ENCODE measurements around the gene AIF1.

The AIF1 gene

DNA sequence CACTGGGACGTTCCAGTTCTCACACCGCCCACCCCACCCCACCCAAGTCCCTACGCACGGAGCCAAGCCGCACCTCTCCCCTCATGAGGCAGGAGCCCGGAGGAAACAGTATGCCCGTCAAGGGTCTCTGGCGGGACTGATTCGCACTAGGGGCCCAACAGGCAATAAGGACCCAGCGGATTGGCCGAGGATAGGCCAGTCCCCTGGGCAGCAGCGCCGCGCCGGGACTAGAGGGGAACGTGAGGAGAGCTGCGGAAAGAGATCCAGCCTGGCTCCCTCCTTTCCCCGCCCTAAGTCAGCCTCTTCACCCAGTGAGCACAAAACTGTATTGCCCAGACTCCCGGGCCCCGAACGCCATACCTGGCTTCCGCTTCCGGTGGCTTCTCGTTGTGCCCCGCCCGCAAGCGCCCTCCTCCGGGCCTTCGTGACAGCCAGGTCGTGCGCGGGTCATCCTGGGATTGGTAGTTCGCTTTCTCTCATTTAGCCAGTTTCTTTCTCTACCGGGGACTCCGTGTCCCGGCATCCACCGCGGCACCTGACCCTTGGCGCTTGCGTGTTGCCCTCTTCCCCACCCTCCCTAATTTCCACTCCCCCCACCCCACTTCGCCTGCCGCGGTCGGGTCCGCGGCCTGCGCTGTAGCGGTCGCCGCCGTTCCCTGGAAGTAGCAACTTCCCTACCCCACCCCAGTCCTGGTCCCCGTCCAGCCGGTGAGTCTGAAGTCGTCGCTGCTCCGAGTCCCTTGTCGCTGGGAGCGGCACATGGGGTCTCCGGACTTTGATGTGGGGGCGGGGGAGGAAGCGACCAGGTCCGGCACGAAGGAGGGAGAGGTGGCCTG, 50.7 kb downstream of the AIF1 start, which contains the start of gene CSNK2B:
Gene CSNK2B (plus strand): TSS at position 580 of the 836 bp plus-strand sequence. CDS start 752 bp downstream, outside the sequence.
- peak within 1 kb of the TSS; percentile 95 for H3K4me3 Mint-ChIP-seq
- peak within 1 kb of the TSS; percentile 97 for H3K27ac Mint-ChIP-seq

DNA sequence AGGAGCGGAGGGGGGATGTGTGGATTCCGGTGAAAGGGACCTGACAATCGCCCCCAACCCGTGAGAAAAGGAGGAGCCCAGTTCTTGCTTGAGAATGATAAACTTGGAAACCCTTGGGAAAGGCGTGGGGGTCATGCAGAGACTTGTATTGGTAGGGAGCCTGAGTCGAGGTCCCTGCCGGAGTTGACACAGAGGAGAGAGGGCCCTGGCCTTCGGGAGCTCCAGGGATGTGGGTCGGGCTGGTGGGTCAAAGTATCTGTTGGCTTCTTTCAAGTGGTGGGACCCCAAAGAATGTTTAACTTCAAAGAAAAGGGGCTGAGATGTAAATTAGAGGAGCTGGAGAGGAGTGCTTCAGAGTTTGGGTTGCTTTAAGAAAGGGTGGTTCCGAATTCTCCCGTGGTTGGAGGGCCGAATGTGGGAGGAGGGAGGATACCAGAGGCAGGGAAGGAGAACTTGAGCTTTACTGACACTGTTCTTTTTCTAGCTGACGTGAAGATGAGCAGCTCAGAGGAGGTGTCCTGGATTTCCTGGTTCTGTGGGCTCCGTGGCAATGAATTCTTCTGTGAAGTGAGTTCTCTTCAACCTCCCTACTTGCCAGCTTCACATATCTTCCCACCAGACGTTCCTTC, 51.4 kb downstream of the AIF1 start:
- Mint-ChIP-seq H3K9me3 (no peaks in the 10 kb centered on the region), H3K27ac (peak overlapping the region; percentile 97), H3K27me3 (no peaks in the 10 kb centered on the region), H3K36me3 (peaks cover 24% of the 10 kb centered on the region), H3K4me3 (peak overlapping the region; percentile 95), H3K4me1 (peaks cover 37% of the 10 kb centered on the region)
- ATAC-seq (ENCODE audit: low read depth) (no peak), DNase-seq (ENCODE audit: low spot score in 2 of 2) (no peak)

More for the DNA sequence above, 50.7 kb downstream of the AIF1 start, which contains the start of gene CSNK2B:
- H3K36me3 Mint-ChIP-seq, result peaks cover 21% of the 10 kb centered on the region
- DNase-seq (ENCODE audit: low spot score in 2 of 2) (peak; percentile 89 to 94), ATAC-seq (ENCODE audit: low read depth) (peak; percentile 83)
- peaks cover 43% of the 10 kb centered on the region for H3K4me1 Mint-ChIP-seq
- no peaks in the 10 kb centered on the region for H3K9me3 Mint-ChIP-seq
- no peaks in the 10 kb centered on the region for H3K27me3 Mint-ChIP-seq
